ENCODE data around the gene CD6. TPM values are rescaled to one million over a fixed set of nuclear protein-coding genes. Genes with fewer than 3 reads are reported as not detected.

CD6 gene
- polyA plus RNA-seq, 1 donor (not counting 4 experiments of a cell fraction or from before 2014, with no cell fraction given) = 0.03 TPM

DNA sequence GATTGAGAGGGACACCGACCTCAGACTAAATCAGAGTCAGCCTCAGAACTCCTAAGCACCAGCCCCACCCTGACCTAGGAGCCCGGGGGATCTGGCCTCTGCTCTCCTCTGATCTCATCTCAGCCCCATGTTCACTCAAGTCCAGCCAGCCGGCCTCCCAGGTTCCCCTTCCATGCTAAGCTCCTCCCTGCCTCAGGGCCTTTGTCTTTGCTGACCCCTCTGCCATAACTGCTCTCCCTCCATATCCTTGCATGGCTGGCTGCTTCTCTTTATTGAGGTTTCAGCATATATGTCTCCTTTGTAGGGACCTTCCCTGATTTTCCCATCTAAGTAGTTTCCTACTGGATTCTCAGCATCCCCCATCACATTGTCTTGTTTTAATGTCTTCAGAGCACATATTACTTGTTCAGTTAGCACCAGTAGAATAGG, 18.7 kb upstream of the CD6 start:
- Histone ChIP-seq H3K27me3 (ENCODE audit: control insufficient read depth, extremely low read depth, insufficient read depth, low read length) (peaks cover 4% of the 10 kb centered on the region), H3K27ac (ENCODE audit: control insufficient read depth, insufficient read depth, low read length) (no peak overlapping the region), H3K4me3 (ENCODE audit: control insufficient read depth in 2 of 3, extremely low read depth in 1 of 3, insufficient read depth in 2 of 3, low read depth in 1 of 3, low read length in 3 of 3) (no peak overlapping the region), H4K20me1 (ENCODE audit: control insufficient read depth, extremely low read depth, insufficient read depth, low read length) (no peaks in the 10 kb centered on the region), H3K9me1 (ENCODE audit: control insufficient read depth, extremely low read depth, insufficient read depth, low read length) (no peaks in the 10 kb centered on the region), H3K9me3 (ENCODE audit: control insufficient read depth, low read depth, low read length) (no peaks in the 10 kb centered on the region), H3K4me2 (ENCODE audit: control insufficient read depth, extremely low read depth, insufficient read depth, low read depth, low read length) (peak overlapping the region; percentile 77), H2AFZ (ENCODE audit: control insufficient read depth, low read length) (peak overlapping the region; percentile 94), H3K9ac (ENCODE audit: control insufficient read depth, extremely low read depth, insufficient read depth, low read length) (peak overlapping the region; percentile 70), H3K36me3 (ENCODE audit: control insufficient read depth in 2 of 2, extremely low read depth in 1 of 2, insufficient read depth in 2 of 2, low read length in 2 of 2) (no peaks in the 10 kb centered on the region), H3K4me1 (ENCODE audit: control insufficient read depth, extremely low read depth, insufficient read depth, low read length) (peaks cover 5% of the 10 kb centered on the region), H3K79me2 (ENCODE audit: control insufficient read depth, insufficient read depth, low read length) (no peaks in the 10 kb centered on the region)
- dilution Hi-C loops (cut with MboI; ENCODE audit: extremely low pct_ligation_motif_present, low sequenced_read_pairs) = no loop called here
- TF ChIP-seq, protein P1, sequence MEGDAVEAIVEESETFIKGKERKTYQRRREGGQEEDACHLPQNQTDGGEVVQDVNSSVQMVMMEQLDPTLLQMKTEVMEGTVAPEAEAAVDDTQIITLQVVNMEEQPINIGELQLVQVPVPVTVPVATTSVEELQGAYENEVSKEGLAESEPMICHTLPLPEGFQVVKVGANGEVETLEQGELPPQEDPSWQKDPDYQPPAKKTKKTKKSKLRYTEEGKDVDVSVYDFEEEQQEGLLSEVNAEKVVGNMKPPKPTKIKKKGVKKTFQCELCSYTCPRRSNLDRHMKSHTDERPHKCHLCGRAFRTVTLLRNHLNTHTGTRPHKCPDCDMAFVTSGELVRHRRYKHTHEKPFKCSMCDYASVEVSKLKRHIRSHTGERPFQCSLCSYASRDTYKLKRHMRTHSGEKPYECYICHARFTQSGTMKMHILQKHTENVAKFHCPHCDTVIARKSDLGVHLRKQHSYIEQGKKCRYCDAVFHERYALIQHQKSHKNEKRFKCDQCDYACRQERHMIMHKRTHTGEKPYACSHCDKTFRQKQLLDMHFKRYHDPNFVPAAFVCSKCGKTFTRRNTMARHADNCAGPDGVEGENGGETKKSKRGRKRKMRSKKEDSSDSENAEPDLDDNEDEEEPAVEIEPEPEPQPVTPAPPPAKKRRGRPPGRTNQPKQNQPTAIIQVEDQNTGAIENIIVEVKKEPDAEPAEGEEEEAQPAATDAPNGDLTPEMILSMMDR (optimal IDR thresholded peaks at IDR 0.05 in 1 of 3, IDR thresholded peaks at IDR 0.05 in 1 of 3, conservative IDR thresholded peaks at IDR 0.05 in 1 of 3; ENCODE audit: extremely low read depth in 1 of 3, insufficient read depth in 2 of 3, low read length in 3 of 3) = no peak
- no peak for TF ChIP-seq EZH2 (IDR thresholded peaks at IDR 0.05; ENCODE audit: low read length)
- DNase-seq (ENCODE audit: low read depth, low spot score) = no peak
- FAIRE-seq = no peak

GRCh38 chr11:60953781-60954180, 17.7 kb upstream of the CD6 start:
- no peak for FAIRE-seq
- no peak for DNase-seq (ENCODE audit: low read depth, low spot score)
- no peak for TF ChIP-seq EZH2 (IDR thresholded peaks at IDR 0.05; ENCODE audit: low read length)
- TF ChIP-seq, protein P1 (optimal IDR thresholded peaks at IDR 0.05 in 1 of 3, IDR thresholded peaks at IDR 0.05 in 1 of 3, conservative IDR thresholded peaks at IDR 0.05 in 1 of 3; ENCODE audit: extremely low read depth in 1 of 3, insufficient read depth in 2 of 3, low read length in 3 of 3) = no peak
- Histone ChIP-seq H3K27ac (ENCODE audit: control insufficient read depth, insufficient read depth, low read length) (no peak overlapping the region), H3K36me3 (ENCODE audit: control insufficient read depth in 2 of 2, extremely low read depth in 1 of 2, insufficient read depth in 2 of 2, low read length in 2 of 2) (no peaks in the 10 kb centered on the region), H3K27me3 (ENCODE audit: control insufficient read depth, extremely low read depth, insufficient read depth, low read length) (peaks cover 4% of the 10 kb centered on the region), H3K9me3 (ENCODE audit: control insufficient read depth, low read depth, low read length) (no peaks in the 10 kb centered on the region), H3K4me3 (ENCODE audit: control insufficient read depth in 2 of 3, extremely low read depth in 1 of 3, insufficient read depth in 2 of 3, low read depth in 1 of 3, low read length in 3 of 3) (no peak overlapping the region), H4K20me1 (ENCODE audit: control insufficient read depth, extremely low read depth, insufficient read depth, low read length) (no peaks in the 10 kb centered on the region), H3K9ac (ENCODE audit: control insufficient read depth, extremely low read depth, insufficient read depth, low read length) (no peak overlapping the region), H3K9me1 (ENCODE audit: control insufficient read depth, extremely low read depth, insufficient read depth, low read length) (no peaks in the 10 kb centered on the region), H3K79me2 (ENCODE audit: control insufficient read depth, insufficient read depth, low read length) (no peaks in the 10 kb centered on the region), H3K4me2 (ENCODE audit: control insufficient read depth, extremely low read depth, insufficient read depth, low read depth, low read length) (no peak overlapping the region), H2AFZ (ENCODE audit: control insufficient read depth, low read length) (no peak overlapping the region), H3K4me1 (ENCODE audit: control insufficient read depth, extremely low read depth, insufficient read depth, low read length) (peaks cover 5% of the 10 kb centered on the region)
- dilution Hi-C loops (cut with MboI; ENCODE audit: extremely low pct_ligation_motif_present, low sequenced_read_pairs) = no loop called here

Data from keratinocyte (primary cell).